Measurements from ENCODE around the gene CLP1. TPM values are rescaled to one million over a fixed set of nuclear protein-coding genes. Genes with fewer than 3 reads are reported as not detected.
A peak's percentile ranks its signal among the peaks of the same experiment; 100 is the strongest.
"Not testable (repeated sequence)": the region's sequence is repeated elsewhere in the genome, so short reads cannot be mapped to it uniquely, and the experiment has no call there.

Gene CLP1
- total RNA-seq, 1 donor from 2014 or later, result 25.7 TPM

- no peaks in the 10 kb centered on the region for H3K27me3 Mint-ChIP-seq (ENCODE audit: low read depth)
- no peak for TF ChIP-seq CTCF (conservative IDR thresholded peaks at IDR 0.05)
These were observed 42.9 kb downstream of the CLP1 start for GRCh38 chr11:57700425-57700824.

GRCh38 chr11:57703341-57703740 lies 45.8 kb downstream of the CLP1 start:
- peaks cover 3% of the 10 kb centered on the region for H3K36me3 Mint-ChIP-seq (ENCODE audit: low read depth)
- peaks cover 4% of the 10 kb centered on the region for H3K4me1 Mint-ChIP-seq
- no peaks in the 10 kb centered on the region for H3K27me3 Mint-ChIP-seq (ENCODE audit: low read depth)
- H3K27ac Mint-ChIP-seq (ENCODE audit: unreplicated experiment), result no peak overlapping the region
- H3K4me3 Mint-ChIP-seq, result no peak overlapping the region
- no peak for TF ChIP-seq CTCF (conservative IDR thresholded peaks at IDR 0.05)
- no peaks in the 10 kb centered on the region for H3K9me3 Mint-ChIP-seq
- no peak for DNase-seq (ENCODE audit: low read depth, low spot score)

More at GRCh38 chr11:57700425-57700824, 42.9 kb downstream of the CLP1 start:
- H3K27ac Mint-ChIP-seq (ENCODE audit: unreplicated experiment), result no peak overlapping the region
- DNase-seq (ENCODE audit: low read depth, low spot score), result no peak
- no peaks in the 10 kb centered on the region for H3K9me3 Mint-ChIP-seq
- no peak overlapping the region for H3K4me3 Mint-ChIP-seq
- H3K36me3 Mint-ChIP-seq (ENCODE audit: low read depth), result peaks cover 3% of the 10 kb centered on the region
- H3K4me1 Mint-ChIP-seq, result peaks cover 4% of the 10 kb centered on the region

GRCh38 chr11:57704932-57705331 lies 47.4 kb downstream of the CLP1 start:
- no peak for DNase-seq (ENCODE audit: low read depth, low spot score)
- H3K36me3 Mint-ChIP-seq (ENCODE audit: low read depth), result peaks cover 3% of the 10 kb centered on the region
- no peak for TF ChIP-seq CTCF (conservative IDR thresholded peaks at IDR 0.05)
- no peak overlapping the region for H3K27ac Mint-ChIP-seq (ENCODE audit: unreplicated experiment)
- H3K4me1 Mint-ChIP-seq, result peaks cover 4% of the 10 kb centered on the region
- H3K27me3 Mint-ChIP-seq (ENCODE audit: low read depth), result no peaks in the 10 kb centered on the region
- no peaks in the 10 kb centered on the region for H3K9me3 Mint-ChIP-seq
- peak overlapping the region; percentile 45 for H3K4me3 Mint-ChIP-seq

- peak overlapping the region; percentile 55 for H3K4me3 Mint-ChIP-seq
- not testable (repeated sequence) for H3K36me3 Mint-ChIP-seq (ENCODE audit: low read depth); H3K9me3 Mint-ChIP-seq; H3K4me1 Mint-ChIP-seq; H3K27ac Mint-ChIP-seq (ENCODE audit: unreplicated experiment); H3K27me3 Mint-ChIP-seq (ENCODE audit: low read depth); DNase-seq (ENCODE audit: low read depth, low spot score)
These were observed 47.9 kb downstream of the CLP1 start for GRCh38 chr11:57705432-57705831.

- Mint-ChIP-seq H3K27ac (ENCODE audit: unreplicated experiment) (no peak overlapping the region), H3K9me3 (no peaks in the 10 kb centered on the region), H3K4me3 (peak overlapping the region; percentile 38), H3K4me1 (peaks cover 31% of the 10 kb centered on the region), H3K27me3 (ENCODE audit: low read depth) (no peaks in the 10 kb centered on the region), H3K36me3 (ENCODE audit: low read depth) (peaks cover 2% of the 10 kb centered on the region)
- TF ChIP-seq CTCF (conservative IDR thresholded peaks at IDR 0.05), result no peak
- DNase-seq (ENCODE audit: low read depth, low spot score), result no peak
These were observed 52.3 kb downstream of the CLP1 start for GRCh38 chr11:57709802-57710367.

Small RNAs within 50 kb of the gene (microRNA-seq; reads per million reads assigned to microRNA genes)
- 78,916 reads per million, percentile 100 among the genes with 10 or more reads in this experiment for gene MIR130A

Other genes with a start within 250 kb of the CLP1 start
- gene SLC43A3, start 230.6 kb upstream of the CLP1 start, total RNA-seq, result 52.9 and 53.7 TPM in 2 replicates
- 2.4 and 3.4 TPM in 2 replicates for gene RTN4RL2, start 197.2 kb upstream of the CLP1 start, total RNA-seq
- 4.5 and 4.7 TPM in 2 replicates for gene SLC43A1, start 142.1 kb upstream of the CLP1 start, total RNA-seq
- 103 and 108 TPM in 2 replicates for gene TIMM10, start 127.0 kb upstream of the CLP1 start, total RNA-seq
- gene SMTNL1, start 120.2 kb upstream of the CLP1 start, total RNA-seq, result not detected in 2 replicates
- 66.0 and 68.7 TPM in 2 replicates for gene UBE2L6, start 90.1 kb upstream of the CLP1 start, total RNA-seq
- gene SERPING1, start 60.1 kb upstream of the CLP1 start, total RNA-seq, result 28.0 and 31.7 TPM in 2 replicates
- gene YPEL4, start 7.8 kb upstream of the CLP1 start, total RNA-seq, result 0.37 and 0.55 TPM in 2 replicates
- gene ZDHHC5, start 10.4 kb downstream of the CLP1 start, total RNA-seq, result 42.7 and 50.1 TPM in 2 replicates
- 24.1 and 24.7 TPM in 2 replicates for gene MED19, start 54.5 kb downstream of the CLP1 start, total RNA-seq
- 78.3 TPM in 2 replicates for gene TMX2, start 54.8 kb downstream of the CLP1 start, total RNA-seq
- gene SELENOH, start 83.7 kb downstream of the CLP1 start, total RNA-seq, result 208 and 212 TPM in 2 replicates
- gene BTBD18, start 94.1 kb downstream of the CLP1 start, total RNA-seq, result not detected in 2 replicates
- gene CTNND1, start 104.0 kb downstream of the CLP1 start, total RNA-seq, result 144 TPM in 2 replicates